Mesenchymal stem cell (in vitro differentiated cells and primary cell): ENCODE results near the gene EN2.
A peak's percentile ranks its signal among the peaks of the same experiment; 100 is the strongest.
"Not testable (repeated sequence)": the region's sequence is repeated elsewhere in the genome, so short reads cannot be mapped to it uniquely, and the experiment has no call there.

ENCODE experiments used
- DNase-seq: peaks from one replicate; pipeline ENCODE4 v3.0.0-alpha.2; 2013
- H2AFZ ChIP-seq: one replicate; pipeline ENCODE4 v1.6.1; 2013; ENCODE audit warnings: low read depth, mild to moderate bottlenecking, control low read depth, inconsistent platforms, low read length, moderate library complexity
- H2AK5ac ChIP-seq: 2 replicates; pipeline ENCODE4 v1.6.1; 2013; ENCODE audit warnings: low read length, moderate library complexity, mild to moderate bottlenecking, inconsistent platforms; ENCODE audit not compliant: severe bottlenecking
- H2BK120ac ChIP-seq: one replicate; pipeline ENCODE4 v1.6.1; 2013; ENCODE audit warnings: low read depth, mild to moderate bottlenecking, inconsistent platforms, low read length, moderate library complexity
- H2BK12ac ChIP-seq, 2 experiments: one replicate each; pipeline ENCODE4 v1.6.1; 2013; ENCODE audit warnings: inconsistent platforms in 2 of 2, low read length in 2 of 2, mild to moderate bottlenecking in 2 of 2, moderate library complexity in 2 of 2, control low read depth in 1 of 2
- H2BK15ac ChIP-seq: one replicate; pipeline ENCODE4 v1.6.1; 2013; ENCODE audit warnings: mild to moderate bottlenecking, low read depth, inconsistent platforms; ENCODE audit not compliant: poor library complexity, severe bottlenecking
- H2BK5ac ChIP-seq: 2 replicates; pipeline ENCODE4 v1.6.1; 2013; ENCODE audit warnings: low read depth, mild to moderate bottlenecking, low read length, control low read depth, inconsistent platforms; ENCODE audit not compliant: poor library complexity, severe bottlenecking
- H3K14ac ChIP-seq, 2 experiments: one replicate each; pipeline ENCODE4 v1.6.1; 2013; ENCODE audit warnings: inconsistent platforms in 2 of 2, low read length in 2 of 2, control low read depth in 1 of 2, mild to moderate bottlenecking in 1 of 2, moderate library complexity in 1 of 2
- H3K18ac ChIP-seq, 2 experiments: one replicate each; pipeline ENCODE4 v1.6.1; 2013; ENCODE audit warnings: inconsistent platforms in 2 of 2, low read length in 2 of 2, control low read depth in 1 of 2, low read depth in 1 of 2, mild to moderate bottlenecking in 1 of 2
- H3K23ac ChIP-seq, 2 experiments: one replicate each; pipeline ENCODE4 v1.6.1; 2013; ENCODE audit warnings: inconsistent platforms in 2 of 2, low read length in 2 of 2, mild to moderate bottlenecking in 2 of 2, moderate library complexity in 2 of 2, control low read depth in 1 of 2
- H3K27ac ChIP-seq: 2 replicates; pipeline ENCODE4 v1.5.1; 2013; ENCODE audit warnings: mild to moderate bottlenecking, moderate library complexity, low read length, control low read depth, inconsistent platforms; ENCODE audit not compliant: poor library complexity, severe bottlenecking
- H3K27me3 ChIP-seq, 2 experiments: 2 replicates each; pipeline versions ENCODE4 v1.6.1 to v1.7.0; 2013; ENCODE audit warnings: low read length in 2 of 2, mild to moderate bottlenecking in 2 of 2, moderate library complexity in 2 of 2, control low read depth in 1 of 2, inconsistent platforms in 1 of 2; ENCODE audit not compliant: control insufficient read depth in 1 of 2, insufficient read depth in 1 of 2
- H3K36me3 ChIP-seq, 2 experiments: 2 replicates each; pipeline versions ENCODE4 v1.6.1 to v1.7.0; 2013; ENCODE audit warnings: low read length in 2 of 2, control low read depth in 1 of 2, inconsistent platforms in 1 of 2, low read depth in 1 of 2, mild to moderate bottlenecking in 1 of 2; ENCODE audit not compliant: insufficient read depth in 2 of 2, control insufficient read depth in 1 of 2
- H3K4ac ChIP-seq, 2 experiments: one replicate each; pipeline ENCODE4 v1.6.1; 2013; ENCODE audit warnings: inconsistent platforms in 2 of 2, low read length in 2 of 2, mild to moderate bottlenecking in 2 of 2, moderate library complexity in 2 of 2, control low read depth in 1 of 2, low read depth in 1 of 2
- H3K4me1 ChIP-seq: 2 replicates; pipeline ENCODE4 v1.6.1; 2013; ENCODE audit warnings: low read depth, low read length, control low read depth; ENCODE audit not compliant: control insufficient read depth, insufficient read depth
- H3K4me2 ChIP-seq: 2 replicates; pipeline ENCODE4 v1.6.1; 2013; ENCODE audit warnings: low read length, mild to moderate bottlenecking, inconsistent platforms; ENCODE audit not compliant: poor library complexity, severe bottlenecking
- H3K4me3 ChIP-seq, 2 experiments: 2 replicates each; pipeline versions ENCODE4 v1.5.1 to v1.7.0; 2013; ENCODE audit warnings: low read length in 2 of 2, mild to moderate bottlenecking in 2 of 2, control low read depth in 1 of 2, low read depth in 1 of 2; ENCODE audit not compliant: insufficient read depth in 1 of 2
- H3K79me1 ChIP-seq: replicated peaks from 2 replicates; pipeline ENCODE4 v1.6.1; 2013; ENCODE audit warnings: mild to moderate bottlenecking, control low read depth, low read length, inconsistent platforms; ENCODE audit not compliant: poor library complexity, severe bottlenecking
- H3K9ac ChIP-seq: 2 replicates; pipeline ENCODE4 v1.7.0; 2013; ENCODE audit warnings: mild to moderate bottlenecking, low read length, moderate library complexity
- H3K9me3 ChIP-seq: 2 replicates; pipeline ENCODE4 v1.7.0; 2013; ENCODE audit warnings: mild to moderate bottlenecking, low read length; ENCODE audit not compliant: control insufficient read depth
- H4K8ac ChIP-seq: one replicate; pipeline ENCODE4 v1.6.1; 2013; ENCODE audit warnings: inconsistent platforms, mild to moderate bottlenecking, low read length, moderate library complexity
- H4K91ac ChIP-seq: one replicate; pipeline ENCODE4 v1.6.1; 2013; ENCODE audit warnings: mild to moderate bottlenecking, low read length, inconsistent platforms
- WGBS: methylation state at CpG from one replicate; pipeline ENCODE4 v1.1.7; 2013; ENCODE audit warnings: mixed read lengths; 5-methylcytosine and 5-hydroxymethylcytosine counted together

The EN2 gene

DNA sequence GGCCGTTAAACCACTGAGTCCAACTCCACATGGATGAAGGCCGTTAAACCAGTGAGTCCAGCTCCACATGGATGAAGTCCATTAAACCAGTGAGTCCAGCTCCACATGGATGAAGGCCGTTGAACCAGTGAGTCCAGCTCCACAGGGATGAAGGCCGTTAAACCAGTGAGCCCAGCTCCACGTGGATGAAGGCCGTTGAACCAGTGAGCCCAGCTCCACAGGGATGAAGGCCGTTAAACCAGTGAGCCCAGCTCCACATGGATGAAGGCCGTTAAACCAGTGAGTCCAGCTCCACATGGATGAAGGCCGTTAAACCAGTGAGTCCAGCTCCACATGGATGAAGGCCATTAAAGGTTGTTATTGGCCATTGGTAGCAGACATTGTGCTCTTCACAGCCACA, 12.3 kb upstream of the EN2 start:
- not testable (repeated sequence) for H3K23ac ChIP-seq, H2AFZ ChIP-seq, H3K9me3 ChIP-seq, H4K8ac ChIP-seq, DNase-seq, H2BK15ac ChIP-seq, H2AK5ac ChIP-seq, H2BK120ac ChIP-seq, H3K36me3 ChIP-seq, H3K18ac ChIP-seq, H3K14ac ChIP-seq, H3K79me1 ChIP-seq, H3K4me2 ChIP-seq, H2BK12ac ChIP-seq, H3K27ac ChIP-seq, H3K4ac ChIP-seq, H4K91ac ChIP-seq, H2BK5ac ChIP-seq, H3K4me3 ChIP-seq, H3K9ac ChIP-seq
- WGBS = 72% methylated on average over 8 of the region's 9 CpGs
- peaks cover 14% of the 10 kb centered on the region for H3K4me1 ChIP-seq
- H3K27me3 ChIP-seq = peaks cover 75 to 84% of the 10 kb centered on the region in 2 experiments

DNA sequence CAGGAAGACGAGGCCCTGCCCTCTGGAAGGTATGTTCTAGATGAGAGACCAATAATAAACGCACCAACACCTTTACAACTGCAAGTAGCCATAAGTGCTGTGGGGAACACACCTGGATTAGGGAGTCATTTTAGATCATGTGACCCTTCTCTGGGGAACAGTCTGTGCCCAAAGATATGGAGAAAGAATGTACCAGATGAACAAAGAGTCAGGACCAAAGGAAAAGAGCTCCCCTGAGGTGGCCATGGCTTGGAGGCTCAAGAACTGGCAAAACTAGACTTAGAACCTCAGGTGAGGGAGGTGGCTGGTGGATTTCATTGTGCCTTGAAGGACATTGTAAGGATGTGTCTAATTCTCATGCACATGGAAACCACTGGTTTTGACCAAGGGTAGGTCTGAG, 10.3 kb upstream of the EN2 start:
- peaks cover 83 to 87% of the 10 kb centered on the region in 2 experiments for H3K27me3 ChIP-seq
- DNase-seq = no peak
- no peak overlapping the region for H2BK5ac ChIP-seq
- H2AK5ac ChIP-seq = no peak overlapping the region
- H2BK15ac ChIP-seq = no peak overlapping the region
- H3K27ac ChIP-seq = no peak overlapping the region
- WGBS = 33% methylated on average over 1 of the region's 2 CpGs
- no peak overlapping the region for H4K91ac ChIP-seq
- H3K9ac ChIP-seq = no peak overlapping the region
- H3K4me2 ChIP-seq = no peak overlapping the region
- H4K8ac ChIP-seq = no peak overlapping the region
- no peaks in the 10 kb centered on the region for H3K79me1 ChIP-seq
- no peak overlapping the region for H3K18ac ChIP-seq
- H3K4ac ChIP-seq = no peak overlapping the region
- no peak overlapping the region for H3K4me3 ChIP-seq
- H3K14ac ChIP-seq = no peak overlapping the region
- H3K4me1 ChIP-seq = peaks cover 15% of the 10 kb centered on the region
- no peak overlapping the region for H2BK120ac ChIP-seq
- H3K36me3 ChIP-seq = no peaks in the 10 kb centered on the region
- H3K23ac ChIP-seq = no peak overlapping the region
- H2BK12ac ChIP-seq = no peak overlapping the region
- H3K9me3 ChIP-seq = peaks cover 4% of the 10 kb centered on the region
- H2AFZ ChIP-seq = no peak overlapping the region

DNA sequence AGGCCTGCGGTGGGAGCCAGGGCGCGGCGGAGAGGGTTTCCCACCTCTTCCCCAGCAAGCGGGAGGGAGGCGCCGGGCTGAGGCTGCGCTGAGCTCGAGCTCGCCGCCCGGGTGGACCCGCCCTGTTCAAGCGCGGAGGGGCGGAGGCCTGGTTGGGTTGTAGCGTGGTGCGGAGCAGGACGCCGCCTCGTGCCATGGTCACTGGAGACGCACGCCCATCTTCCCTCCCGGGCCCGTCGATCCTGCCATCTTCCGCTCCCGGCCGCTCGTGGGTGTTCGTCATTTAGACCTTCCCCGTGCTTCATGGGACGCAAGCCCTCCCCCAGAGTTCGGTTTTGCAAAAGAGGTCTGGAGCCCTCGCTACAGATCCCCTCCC, 9.3 kb upstream of the EN2 start:
- no peak overlapping the region for H4K8ac ChIP-seq
- no peak for DNase-seq

DNA sequence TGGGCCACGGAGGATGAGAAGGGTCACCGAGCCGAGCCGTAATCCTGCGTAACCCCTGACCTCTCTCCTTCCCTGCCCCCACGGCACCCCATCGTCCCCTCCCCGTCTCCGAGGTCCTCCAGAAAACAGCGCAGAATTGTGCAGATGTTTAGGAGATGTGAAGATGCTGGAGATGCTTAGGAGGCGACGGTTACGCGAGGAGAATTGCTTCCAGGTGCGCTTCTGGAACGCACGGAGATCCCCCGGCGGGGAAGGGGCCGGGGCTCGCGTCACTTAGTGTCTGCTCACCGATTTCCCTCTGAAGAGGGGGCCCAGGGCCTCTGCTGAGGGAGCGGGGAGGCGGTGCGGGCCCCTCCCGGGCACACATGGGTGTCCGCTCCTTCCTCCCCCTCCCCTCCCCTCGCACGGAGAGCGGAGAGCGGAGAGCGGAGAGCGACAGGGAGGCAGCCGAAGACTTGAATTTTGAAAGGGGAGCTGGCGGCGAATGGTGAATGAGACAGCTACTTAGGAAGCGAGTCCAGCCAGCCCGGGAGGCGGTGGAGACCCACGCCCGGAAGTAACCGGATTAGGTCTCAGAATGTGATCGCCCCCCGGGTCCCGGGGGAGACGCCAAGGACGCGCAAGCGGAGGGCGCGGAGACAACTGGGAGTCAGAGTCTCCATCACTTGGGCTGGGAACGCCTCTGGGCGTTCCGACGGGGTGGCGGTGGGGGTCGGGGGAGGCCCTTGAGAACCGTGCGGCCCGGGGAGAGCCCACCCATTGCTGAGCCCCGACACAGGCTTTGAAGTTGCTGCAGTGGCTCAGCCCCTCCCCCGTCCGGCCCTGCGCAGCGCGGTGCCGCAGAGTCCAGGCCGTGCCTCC, 8.7 kb upstream of the EN2 start:
- peaks cover 6% of the 10 kb centered on the region for H3K9me3 ChIP-seq
- H3K27ac ChIP-seq = no peak overlapping the region
- H3K14ac ChIP-seq = no peak overlapping the region
- peaks cover 20% of the 10 kb centered on the region for H3K4me1 ChIP-seq
- no peak overlapping the region for H3K4me3 ChIP-seq
- no peak overlapping the region for H3K4ac ChIP-seq
- no peak for DNase-seq
- H3K9ac ChIP-seq = no peak overlapping the region
- no peak overlapping the region for H4K91ac ChIP-seq
- H4K8ac ChIP-seq = no peak overlapping the region
- no peak overlapping the region for H3K23ac ChIP-seq
- under 1% methylated on average over 48 of the region's 69 CpGs for WGBS
- H2BK5ac ChIP-seq = no peak overlapping the region
- H3K4me2 ChIP-seq = peak overlapping the region; percentile 5
- no peak overlapping the region for H2BK120ac ChIP-seq
- H3K27me3 ChIP-seq = peaks cover 86 to 89% of the 10 kb centered on the region in 2 experiments
- H2BK15ac ChIP-seq = no peak overlapping the region
- H2AFZ ChIP-seq = no peak overlapping the region
- no peak overlapping the region for H2BK12ac ChIP-seq
- no peak overlapping the region for H2AK5ac ChIP-seq
- H3K36me3 ChIP-seq = no peaks in the 10 kb centered on the region
- no peaks in the 10 kb centered on the region for H3K79me1 ChIP-seq
- H3K18ac ChIP-seq = no peak overlapping the region

More for the DNA sequence above, 9.3 kb upstream of the EN2 start:
- H3K9me3 ChIP-seq = peaks cover 6% of the 10 kb centered on the region
- H3K27ac ChIP-seq = no peak overlapping the region
- H3K27me3 ChIP-seq = peaks cover 85 to 89% of the 10 kb centered on the region in 2 experiments
- H3K4me1 ChIP-seq = peaks cover 17% of the 10 kb centered on the region
- H2AFZ ChIP-seq = no peak overlapping the region
- H2BK12ac ChIP-seq = no peak overlapping the region
- H3K23ac ChIP-seq = no peak overlapping the region
- no peak overlapping the region for H2BK5ac ChIP-seq
- no peaks in the 10 kb centered on the region for H3K36me3 ChIP-seq
- no peak overlapping the region for H3K18ac ChIP-seq
- H4K91ac ChIP-seq = no peak overlapping the region
- H2BK15ac ChIP-seq = no peak overlapping the region
- no peak overlapping the region for H2AK5ac ChIP-seq
- no peak overlapping the region for H3K9ac ChIP-seq
- H3K79me1 ChIP-seq = no peaks in the 10 kb centered on the region
- H3K14ac ChIP-seq = peak overlapping the region in 1 of 2 experiments; percentile 56
- no peak overlapping the region for H3K4me3 ChIP-seq
- H3K4ac ChIP-seq = no peak overlapping the region
- under 1% methylated on average over 21 of the region's 35 CpGs for WGBS
- H2BK120ac ChIP-seq = no peak overlapping the region
- H3K4me2 ChIP-seq = no peak overlapping the region
